ENCODE results near the gene WDR20.
"Not testable (repeated sequence)": the region's sequence is repeated elsewhere in the genome, so short reads cannot be mapped to it uniquely, and the experiment has no call there.

WDR20 gene

GRCh38 chr14:102233081-102233480 is 93.4 kb downstream of the WDR20 start:
- DNase-seq: no peak

- no peak for DNase-seq
These were observed 94.9 kb downstream of the WDR20 start for GRCh38 chr14:102234331-102235264.

- peak in 37 of 56 donors; percentile 9 to 83 (median 44) for DNase-seq
These were observed 95.7 kb downstream of the WDR20 start for GRCh38 chr14:102235275-102235897.

- DNase-seq: no peak
These were observed 96.3 kb downstream of the WDR20 start for GRCh38 chr14:102236026-102236425.

GRCh38 chr14:102238131-102238530 is 98.4 kb downstream of the WDR20 start:
- no peak for DNase-seq

- DNase-seq: peak in 1 of 56 donors; percentile 20
These were observed 99.1 kb downstream of the WDR20 start for GRCh38 chr14:102238766-102239165.

- DNase-seq: no peak
These were observed 99.5 kb downstream of the WDR20 start for GRCh38 chr14:102239231-102239630.

GRCh38 chr14:102240481-102240880 is 100.8 kb downstream of the WDR20 start:
- not testable (repeated sequence) for DNase-seq

- no peak for DNase-seq
These were observed 101.5 kb downstream of the WDR20 start for GRCh38 chr14:102241147-102241546.

- not testable (repeated sequence) for DNase-seq
These were observed 104.1 kb downstream of the WDR20 start for GRCh38 chr14:102243795-102244194.

- DNase-seq: no peak
These were observed 106.4 kb downstream of the WDR20 start for GRCh38 chr14:102246071-102246470.

GRCh38 chr14:102248121-102248520 is 108.4 kb downstream of the WDR20 start:
- no peak for DNase-seq

- no peak for DNase-seq
These were observed 109.3 kb downstream of the WDR20 start for GRCh38 chr14:102249041-102249440.

GRCh38 chr14:102249981-102250380 is 110.3 kb downstream of the WDR20 start:
- no peak for DNase-seq

GRCh38 chr14:102250636-102251035 is 110.9 kb downstream of the WDR20 start:
- DNase-seq: no peak

- no peak for DNase-seq
These were observed 111.5 kb downstream of the WDR20 start for GRCh38 chr14:102251161-102251560.

- no peak for DNase-seq
These were observed 113.4 kb downstream of the WDR20 start for GRCh38 chr14:102252834-102253801.

GRCh38 chr14:102255401-102256190 is 115.9 kb downstream of the WDR20 start:
- no peak for DNase-seq

GRCh38 chr14:102256716-102257115 is 117.0 kb downstream of the WDR20 start:
- DNase-seq: peak in 1 of 56 donors; percentile 18

- no peak for DNase-seq
These were observed 118.4 kb downstream of the WDR20 start for GRCh38 chr14:102258136-102258535.

Data from nucleus accumbens (tissue), 56 donors.